HG03159 (cell line): ENCODE data around the gene CDT1.
"Not testable (repeated sequence)": the region's sequence is repeated elsewhere in the genome, so short reads cannot be mapped to it uniquely, and the experiment has no call there.

Source experiments
- ATAC-seq: cut with Tn5 transposase; IDR thresholded peaks from one replicate; pipeline ENCODE4 v1.9.1; 2021; ENCODE audit warnings: mild to moderate bottlenecking, moderate library complexity; ENCODE audit not compliant: unreplicated experiment

CDT1 gene

GRCh38 chr16:88782454-88783390, 20.9 kb upstream of the CDT1 start:
- no peak for ATAC-seq

GRCh38 chr16:88783391-88784073, 20.1 kb upstream of the CDT1 start:
- no peak for ATAC-seq

GRCh38 chr16:88784074-88784855, 19.3 kb upstream of the CDT1 start:
- no peak for ATAC-seq

GRCh38 chr16:88784856-88785105, 18.8 kb upstream of the CDT1 start:
- ATAC-seq: no peak

- ATAC-seq: no peak
Observed at GRCh38 chr16:88785106-88785924, 18.3 kb upstream of the CDT1 start, which contains the start of gene PIEZO1. PIEZO1 (minus strand) TSS chr16:88785220; CDS start chr16:88784964, 256 bp downstream.

- ATAC-seq: no peak
Observed at GRCh38 chr16:88787579-88788314, 15.8 kb upstream of the CDT1 start.

- ATAC-seq: not testable (repeated sequence)
Observed at GRCh38 chr16:88788749-88789148, 14.8 kb upstream of the CDT1 start.

GRCh38 chr16:88789594-88789993, 14.0 kb upstream of the CDT1 start:
- ATAC-seq: no peak

- no peak for ATAC-seq
Observed at GRCh38 chr16:88790312-88791211, 13.0 kb upstream of the CDT1 start.

GRCh38 chr16:88792078-88792550, 11.5 kb upstream of the CDT1 start:
- ATAC-seq: no peak

GRCh38 chr16:88792668-88793250, 10.8 kb upstream of the CDT1 start:
- no peak for ATAC-seq

GRCh38 chr16:88793251-88793954, 10.2 kb upstream of the CDT1 start:
- ATAC-seq: no peak

GRCh38 chr16:88796278-88796677, 7.3 kb upstream of the CDT1 start:
- ATAC-seq: no peak

GRCh38 chr16:88798073-88798472, 5.5 kb upstream of the CDT1 start:
- no peak for ATAC-seq

GRCh38 chr16:88798772-88799455, 4.7 kb upstream of the CDT1 start:
- no peak for ATAC-seq

- no peak for ATAC-seq
Observed at GRCh38 chr16:88799569-88800276, 3.9 kb upstream of the CDT1 start.

GRCh38 chr16:88800277-88800592, 3.4 kb upstream of the CDT1 start:
- ATAC-seq: no peak
